LNCaP clone FGC (cell line): ENCODE measurements around the gene RPL9.

ENCODE experiments used
- DNase-seq: peaks from one replicate; pipeline ENCODE4 v3.0.0-alpha.2; 2011; ENCODE audit warnings: low read depth
- H3K4me3 ChIP-seq: 2 replicates; pipeline ENCODE4 v1.5.1; 2011; ENCODE audit warnings: mild to moderate bottlenecking, low read depth, low read length, control low read depth
- CTCF ChIP-seq: IDR thresholded peaks from 2 replicates; pipeline ENCODE4 v1.5.1; 2012; ENCODE audit warnings: mild to moderate bottlenecking; ENCODE audit not compliant: control insufficient read depth, insufficient read depth; ENCODE audit errors: extremely low read depth

Gene RPL9

GRCh38 chr4:39480251-39480650 lies 21.5 kb upstream of the RPL9 start:
- TF ChIP-seq CTCF: no peak
- no peak overlapping the region for H3K4me3 ChIP-seq
- DNase-seq: no peak

- TF ChIP-seq CTCF: no peak
- DNase-seq: no peak
- H3K4me3 ChIP-seq: no peak overlapping the region
Observed at GRCh38 chr4:39476187-39476895, 17.6 kb upstream of the RPL9 start.

GRCh38 chr4:39472396-39472795 lies 13.7 kb upstream of the RPL9 start:
- H3K4me3 ChIP-seq: no peak overlapping the region
- TF ChIP-seq CTCF: no peak
- DNase-seq: no peak

- no peak for TF ChIP-seq CTCF
- H3K4me3 ChIP-seq: no peak overlapping the region
- no peak for DNase-seq
Observed at GRCh38 chr4:39470402-39470801, 11.7 kb upstream of the RPL9 start.

- TF ChIP-seq CTCF: peak; percentile 75
- DNase-seq: peak; percentile 69
- no peak overlapping the region for H3K4me3 ChIP-seq
Observed at GRCh38 chr4:39469429-39470077, 10.8 kb upstream of the RPL9 start.

GRCh38 chr4:39467464-39467863 lies 8.7 kb upstream of the RPL9 start:
- H3K4me3 ChIP-seq: no peak overlapping the region
- no peak for TF ChIP-seq CTCF
- no peak for DNase-seq
